ENCODE measurements around the gene SPAG16.
"Not testable (repeated sequence)": the region's sequence is repeated elsewhere in the genome, so short reads cannot be mapped to it uniquely, and the experiment has no call there.

SPAG16 gene

GRCh38 chr2:213679894-213680293, 395.6 kb downstream of the SPAG16 start:
- Histone ChIP-seq H3K27me3 (ENCODE audit: insufficient read depth, low read length) (no peaks in the 10 kb centered on the region), H3K27ac (ENCODE audit: low read length) (no peak overlapping the region), H3K4me1 (ENCODE audit: insufficient read depth, low read length) (no peaks in the 10 kb centered on the region), H3K9ac (ENCODE audit: low read depth, low read length) (no peak overlapping the region), H3K4me3 (ENCODE audit: low read length) (no peak overlapping the region), H3K9me3 (ENCODE audit: insufficient read depth, low read depth, low read length) (peaks cover 15% of the 10 kb centered on the region), H3K36me3 (ENCODE audit: insufficient read depth, low read depth, low read length) (no peaks in the 10 kb centered on the region)

- H3K4me3 ChIP-seq (ENCODE audit: low read length) = no peak overlapping the region
- no peak overlapping the region for H3K27ac ChIP-seq (ENCODE audit: low read length)
Measured at GRCh38 chr2:213682276-213682675, 398.0 kb downstream of the SPAG16 start.

GRCh38 chr2:213688133-213688532, 403.9 kb downstream of the SPAG16 start:
- H3K27ac ChIP-seq (ENCODE audit: low read length) = peak overlapping the region; percentile 75
- H3K4me3 ChIP-seq (ENCODE audit: low read length) = no peak overlapping the region
- H3K9ac ChIP-seq (ENCODE audit: low read depth, low read length) = peak overlapping the region; percentile 50; the same call in 1 of the 2 replicates
- no peaks in the 10 kb centered on the region for H3K36me3 ChIP-seq (ENCODE audit: insufficient read depth, low read depth, low read length)
- no peaks in the 10 kb centered on the region for H3K27me3 ChIP-seq (ENCODE audit: insufficient read depth, low read length)
- peaks cover 19% of the 10 kb centered on the region for H3K9me3 ChIP-seq (ENCODE audit: insufficient read depth, low read depth, low read length)
- H3K4me1 ChIP-seq (ENCODE audit: insufficient read depth, low read length) = peaks cover 12% of the 10 kb centered on the region; the same call in 1 of the 2 replicates

More at GRCh38 chr2:213682276-213682675, 398.0 kb downstream of the SPAG16 start:
- peaks cover 25% of the 10 kb centered on the region for H3K9me3 ChIP-seq (ENCODE audit: insufficient read depth, low read depth, low read length)
- no peaks in the 10 kb centered on the region for H3K27me3 ChIP-seq (ENCODE audit: insufficient read depth, low read length)
- H3K4me1 ChIP-seq (ENCODE audit: insufficient read depth, low read length) = no peaks in the 10 kb centered on the region; the same call in 1 of the 2 replicates
- no peak overlapping the region for H3K9ac ChIP-seq (ENCODE audit: low read depth, low read length)
- no peaks in the 10 kb centered on the region for H3K36me3 ChIP-seq (ENCODE audit: insufficient read depth, low read depth, low read length)

GRCh38 chr2:213688825-213689224, 404.6 kb downstream of the SPAG16 start:
- Histone ChIP-seq H3K9me3 (ENCODE audit: insufficient read depth, low read depth, low read length) (peaks cover 19% of the 10 kb centered on the region), H3K4me1 (ENCODE audit: insufficient read depth, low read length) (peaks cover 12% of the 10 kb centered on the region; the same call in 1 of the 2 replicates)
- not testable (repeated sequence) for H3K27ac ChIP-seq (ENCODE audit: low read length); H3K36me3 ChIP-seq (ENCODE audit: insufficient read depth, low read depth, low read length); H3K4me3 ChIP-seq (ENCODE audit: low read length); H3K27me3 ChIP-seq (ENCODE audit: insufficient read depth, low read length); H3K9ac ChIP-seq (ENCODE audit: low read depth, low read length)

- Histone ChIP-seq H3K9ac (ENCODE audit: low read depth, low read length) (no peak overlapping the region), H3K27ac (ENCODE audit: low read length) (peak overlapping the region; percentile 30), H3K9me3 (ENCODE audit: insufficient read depth, low read depth, low read length) (peaks cover 19% of the 10 kb centered on the region), H3K4me1 (ENCODE audit: insufficient read depth, low read length) (peaks cover 12% of the 10 kb centered on the region; the same call in 1 of the 2 replicates), H3K4me3 (ENCODE audit: low read length) (0 out of 2 replicates have a peak overlapping the region, but pooled peaks have one; percentile 1), H3K27me3 (ENCODE audit: insufficient read depth, low read length) (no peaks in the 10 kb centered on the region), H3K36me3 (ENCODE audit: insufficient read depth, low read depth, low read length) (no peaks in the 10 kb centered on the region)
Measured at GRCh38 chr2:213689585-213689984, 405.3 kb downstream of the SPAG16 start.

- Histone ChIP-seq H3K27ac (ENCODE audit: low read length) (no peak overlapping the region), H3K27me3 (ENCODE audit: insufficient read depth, low read length) (no peaks in the 10 kb centered on the region), H3K36me3 (ENCODE audit: insufficient read depth, low read depth, low read length) (no peaks in the 10 kb centered on the region), H3K9ac (ENCODE audit: low read depth, low read length) (no peak overlapping the region), H3K4me3 (ENCODE audit: low read length) (no peak overlapping the region), H3K9me3 (ENCODE audit: insufficient read depth, low read depth, low read length) (peaks cover 14% of the 10 kb centered on the region), H3K4me1 (ENCODE audit: insufficient read depth, low read length) (peaks cover 12% of the 10 kb centered on the region; the same call in 1 of the 2 replicates)
Measured at GRCh38 chr2:213691351-213691750, 407.1 kb downstream of the SPAG16 start.

- no peaks in the 10 kb centered on the region for H3K36me3 ChIP-seq (ENCODE audit: insufficient read depth, low read depth, low read length)
- H3K9ac ChIP-seq (ENCODE audit: low read depth, low read length) = no peak overlapping the region
- no peak overlapping the region for H3K27ac ChIP-seq (ENCODE audit: low read length)
- H3K4me1 ChIP-seq (ENCODE audit: insufficient read depth, low read length) = no peaks in the 10 kb centered on the region; the same call in 1 of the 2 replicates
- no peak overlapping the region for H3K4me3 ChIP-seq (ENCODE audit: low read length)
- H3K9me3 ChIP-seq (ENCODE audit: insufficient read depth, low read depth, low read length) = peaks cover 6% of the 10 kb centered on the region; the same call in 1 of the 2 replicates
- no peaks in the 10 kb centered on the region for H3K27me3 ChIP-seq (ENCODE audit: insufficient read depth, low read length)
Measured at GRCh38 chr2:213696442-213696841, 412.2 kb downstream of the SPAG16 start.

- not testable (repeated sequence) for H3K36me3 ChIP-seq (ENCODE audit: insufficient read depth, low read depth, low read length); H3K4me1 ChIP-seq (ENCODE audit: insufficient read depth, low read length); H3K9ac ChIP-seq (ENCODE audit: low read depth, low read length); H3K4me3 ChIP-seq (ENCODE audit: low read length); H3K27me3 ChIP-seq (ENCODE audit: insufficient read depth, low read length); H3K9me3 ChIP-seq (ENCODE audit: insufficient read depth, low read depth, low read length); H3K27ac ChIP-seq (ENCODE audit: low read length)
Measured at GRCh38 chr2:213701365-213701764, 417.1 kb downstream of the SPAG16 start.

GRCh38 chr2:213703406-213704098, 419.3 kb downstream of the SPAG16 start:
- Histone ChIP-seq H3K4me1 (ENCODE audit: insufficient read depth, low read length) (no peaks in the 10 kb centered on the region), H3K27ac (ENCODE audit: low read length) (no peak overlapping the region), H3K9ac (ENCODE audit: low read depth, low read length) (no peak overlapping the region), H3K36me3 (ENCODE audit: insufficient read depth, low read depth, low read length) (no peaks in the 10 kb centered on the region), H3K4me3 (ENCODE audit: low read length) (no peak overlapping the region), H3K9me3 (ENCODE audit: insufficient read depth, low read depth, low read length) (peaks cover 7% of the 10 kb centered on the region; the same call in 1 of the 2 replicates), H3K27me3 (ENCODE audit: insufficient read depth, low read length) (no peaks in the 10 kb centered on the region)

GRCh38 chr2:213710164-213710563, 425.9 kb downstream of the SPAG16 start:
- Histone ChIP-seq H3K27me3 (ENCODE audit: insufficient read depth, low read length) (no peaks in the 10 kb centered on the region), H3K9me3 (ENCODE audit: insufficient read depth, low read depth, low read length) (no peaks in the 10 kb centered on the region), H3K9ac (ENCODE audit: low read depth, low read length) (no peak overlapping the region), H3K4me1 (ENCODE audit: insufficient read depth, low read length) (no peaks in the 10 kb centered on the region), H3K36me3 (ENCODE audit: insufficient read depth, low read depth, low read length) (no peaks in the 10 kb centered on the region), H3K4me3 (ENCODE audit: low read length) (no peak overlapping the region), H3K27ac (ENCODE audit: low read length) (no peak overlapping the region)

GRCh38 chr2:213718411-213718810, 434.1 kb downstream of the SPAG16 start:
- H3K4me3 ChIP-seq (ENCODE audit: low read length); H3K9me3 ChIP-seq (ENCODE audit: insufficient read depth, low read depth, low read length); H3K9ac ChIP-seq (ENCODE audit: low read depth, low read length); H3K27me3 ChIP-seq (ENCODE audit: insufficient read depth, low read length); H3K4me1 ChIP-seq (ENCODE audit: insufficient read depth, low read length); H3K27ac ChIP-seq (ENCODE audit: low read length); H3K36me3 ChIP-seq (ENCODE audit: insufficient read depth, low read depth, low read length): not testable (repeated sequence)

GRCh38 chr2:213722565-213722964, 438.3 kb downstream of the SPAG16 start:
- Histone ChIP-seq H3K36me3 (ENCODE audit: insufficient read depth, low read depth, low read length) (no peaks in the 10 kb centered on the region), H3K27ac (ENCODE audit: low read length) (no peak overlapping the region), H3K4me1 (ENCODE audit: insufficient read depth, low read length) (peaks cover 12% of the 10 kb centered on the region), H3K9me3 (ENCODE audit: insufficient read depth, low read depth, low read length) (no peaks in the 10 kb centered on the region), H3K27me3 (ENCODE audit: insufficient read depth, low read length) (no peaks in the 10 kb centered on the region), H3K4me3 (ENCODE audit: low read length) (no peak overlapping the region), H3K9ac (ENCODE audit: low read depth, low read length) (no peak overlapping the region)

All from iPS-20b (cell line).